NCI-H1694 treated with DMSO at 0.1 percent for 48 hours (cell line): ENCODE measurements around the gene MAN2A1.

Source experiments
- DNase-seq: peaks from one replicate; lab custom pipeline; 2025; lab: John Stamatoyannopoulos, UW

MAN2A1 gene

DNA sequence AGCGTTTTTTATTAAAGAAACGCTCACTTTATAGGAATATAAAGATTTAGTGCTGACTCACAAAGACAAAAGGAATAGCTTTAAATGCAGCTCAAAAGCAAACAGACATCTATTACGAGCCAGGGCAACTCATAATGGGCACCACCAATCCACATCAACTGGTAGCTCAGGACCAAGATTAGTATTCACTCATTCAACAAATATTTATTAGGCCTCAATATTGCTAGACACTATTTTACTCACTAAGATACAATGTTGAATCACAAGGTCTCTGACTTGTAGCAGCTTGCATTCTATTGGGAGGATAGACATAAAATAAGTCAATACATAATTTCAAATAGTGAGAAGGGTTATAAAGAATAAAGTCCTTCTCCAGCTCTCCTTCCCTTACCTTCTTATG is 8.0 kb upstream of the MAN2A1 start:
- no peak for DNase-seq

DNA sequence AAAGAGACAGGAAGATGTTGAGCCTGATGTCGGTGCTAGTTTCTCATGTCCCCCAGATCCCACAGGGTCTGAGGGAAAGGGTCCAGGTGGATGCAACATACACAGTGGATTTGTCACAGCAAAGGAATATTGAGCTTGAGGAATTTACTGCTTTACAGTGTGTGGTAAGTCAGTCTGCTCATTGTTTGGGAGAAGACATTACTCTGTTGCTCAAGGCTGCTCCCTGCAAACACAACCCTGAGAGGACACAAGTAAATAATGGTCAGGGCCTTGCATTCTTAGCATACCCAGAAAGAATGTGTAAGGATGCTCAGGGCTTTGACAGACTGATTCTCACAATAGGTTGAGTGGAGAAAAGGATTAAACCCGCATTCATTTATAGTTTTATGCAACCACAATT is 7.3 kb upstream of the MAN2A1 start:
- DNase-seq, result no peak

DNA sequence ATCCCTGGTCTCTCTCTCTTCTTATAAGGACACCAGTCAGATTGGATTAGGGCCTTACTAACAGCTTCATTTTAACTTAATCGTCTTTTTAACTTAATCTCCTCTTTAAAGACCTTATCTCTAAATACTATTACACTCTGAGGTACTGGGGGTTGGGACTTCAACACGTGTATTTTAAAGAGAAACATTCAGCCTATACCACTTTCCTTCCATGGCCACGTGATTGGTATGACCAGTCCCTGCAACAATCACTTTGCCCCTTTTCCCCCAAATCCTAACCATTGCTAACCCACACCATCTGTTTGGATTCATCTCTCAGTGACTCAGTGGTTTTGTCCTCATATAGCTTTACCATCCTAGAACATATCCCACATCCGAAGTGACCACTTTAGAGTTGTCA is 3.8 kb upstream of the MAN2A1 start:
- no peak for DNase-seq

DNA sequence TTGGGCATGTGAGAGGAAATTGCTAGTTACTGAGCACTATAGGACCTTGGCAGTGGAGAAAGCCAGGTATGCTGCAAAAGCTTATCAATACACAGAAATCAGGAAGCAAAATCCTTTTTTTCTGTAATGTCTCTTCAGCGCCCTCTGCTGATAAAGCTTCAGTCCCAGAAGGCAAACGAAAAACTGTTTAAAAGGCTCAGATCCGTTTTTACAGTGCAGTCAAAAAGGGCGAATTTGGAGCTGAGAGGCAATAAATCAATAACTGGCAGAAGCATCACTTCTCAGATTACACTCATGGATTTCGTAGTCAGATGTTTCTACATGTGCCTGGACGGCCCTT is 1.1 kb upstream of the MAN2A1 start:
- DNase-seq, result peak; percentile 69

DNA sequence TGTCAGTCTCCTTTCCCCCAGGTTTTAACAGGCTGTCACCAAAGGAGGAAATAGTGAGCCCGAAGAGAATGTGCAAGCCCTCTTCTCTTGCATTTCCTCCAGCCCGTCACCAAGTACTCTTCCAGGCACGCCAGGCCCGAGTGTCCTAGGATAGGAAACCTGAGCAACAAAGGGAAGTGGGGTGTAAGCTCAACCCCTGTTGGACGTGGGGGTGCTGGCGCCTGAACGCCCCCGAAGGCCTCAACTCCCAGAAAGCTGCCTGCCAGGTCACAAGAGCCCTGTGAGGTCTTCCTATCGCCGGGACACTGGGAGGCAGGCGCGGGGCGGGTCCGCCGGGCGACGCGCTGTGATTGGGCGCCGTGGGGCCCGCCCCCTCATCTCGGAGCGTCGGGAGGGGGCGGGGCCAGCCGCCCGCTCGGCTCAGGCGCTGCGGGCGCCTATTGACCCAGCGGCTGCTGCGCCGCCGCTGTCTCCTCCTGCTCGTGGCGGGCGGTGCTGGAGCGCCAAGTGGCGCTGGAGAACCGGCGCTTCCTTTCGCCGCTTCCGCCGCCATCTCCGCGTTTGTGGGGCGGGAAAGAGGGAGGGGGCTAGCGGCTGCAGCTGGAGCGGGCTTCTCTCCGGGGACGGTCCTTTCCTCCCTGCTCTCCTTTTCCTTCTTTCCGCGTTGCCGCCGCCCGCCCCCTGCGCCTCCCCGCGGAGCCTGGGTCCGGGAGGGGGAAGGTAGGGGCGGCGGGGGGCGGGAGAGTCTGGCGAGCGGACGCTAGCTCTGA is 572 bp upstream of the MAN2A1 start:
- DNase-seq, result peak; percentile 78

DNA sequence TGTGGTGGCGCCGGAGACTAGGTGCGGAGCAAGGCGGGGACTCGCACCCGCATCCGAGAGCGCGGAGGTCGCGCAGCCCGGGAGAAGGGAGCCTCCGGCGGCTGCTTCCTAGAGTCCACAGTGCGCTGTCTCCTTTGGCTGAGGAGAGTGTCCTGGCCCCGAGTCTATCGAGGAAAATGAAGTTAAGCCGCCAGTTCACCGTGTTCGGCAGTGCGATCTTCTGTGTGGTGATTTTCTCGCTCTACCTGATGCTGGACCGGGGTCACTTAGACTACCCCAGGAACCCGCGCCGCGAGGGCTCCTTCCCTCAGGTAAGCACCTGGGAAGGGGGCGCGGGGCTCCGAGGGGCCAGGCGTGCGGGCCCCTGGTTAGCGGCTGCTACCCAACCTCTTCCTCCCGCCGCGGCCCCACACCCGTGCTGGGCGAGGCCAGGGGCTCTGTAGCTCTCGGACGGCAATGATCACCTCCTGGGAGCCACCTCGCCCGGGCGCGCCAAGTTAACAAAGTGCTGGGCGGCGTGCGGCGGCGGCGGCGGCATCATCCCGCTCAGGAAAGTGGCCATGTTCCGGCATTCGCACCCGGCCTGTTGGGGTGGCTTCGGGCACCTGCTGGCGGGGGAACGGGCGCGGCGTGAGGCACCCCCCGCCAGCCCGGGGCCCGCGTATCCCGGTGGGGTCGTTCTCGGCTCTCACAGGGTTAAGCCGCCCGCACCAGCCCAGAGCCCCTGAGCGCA is 681 bp downstream of the MAN2A1 start:
- peak; percentile 37 for DNase-seq

DNA sequence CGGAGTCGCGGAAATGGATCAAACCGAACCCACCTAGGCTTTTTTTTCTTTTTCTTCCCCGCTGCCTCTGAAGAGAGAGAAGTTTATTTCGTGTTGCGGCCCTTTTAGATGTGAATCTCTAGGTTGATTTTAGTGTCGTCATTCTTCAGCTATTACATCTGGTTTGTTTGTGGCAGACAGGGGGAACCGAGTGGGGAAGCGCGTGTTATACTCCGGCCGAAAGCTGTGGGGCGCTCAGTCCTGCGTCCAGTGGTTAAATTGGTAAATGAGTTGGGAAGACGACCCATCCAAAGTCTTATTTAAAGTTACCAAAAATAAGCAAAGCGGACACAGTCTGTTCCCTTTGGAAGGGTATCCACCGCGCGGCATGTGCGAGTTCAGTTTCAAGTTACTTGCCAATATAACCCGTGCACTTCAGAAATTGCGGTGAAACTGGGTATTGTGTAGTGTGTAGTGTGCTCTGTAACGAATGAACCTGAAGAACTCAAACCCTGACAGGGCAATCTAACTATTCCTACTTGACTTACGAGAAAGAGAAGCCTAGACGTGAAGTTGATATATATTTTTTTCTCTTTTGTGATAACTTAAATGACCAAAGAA is 1.3 kb downstream of the MAN2A1 start:
- DNase-seq, result peak; percentile 37

DNA sequence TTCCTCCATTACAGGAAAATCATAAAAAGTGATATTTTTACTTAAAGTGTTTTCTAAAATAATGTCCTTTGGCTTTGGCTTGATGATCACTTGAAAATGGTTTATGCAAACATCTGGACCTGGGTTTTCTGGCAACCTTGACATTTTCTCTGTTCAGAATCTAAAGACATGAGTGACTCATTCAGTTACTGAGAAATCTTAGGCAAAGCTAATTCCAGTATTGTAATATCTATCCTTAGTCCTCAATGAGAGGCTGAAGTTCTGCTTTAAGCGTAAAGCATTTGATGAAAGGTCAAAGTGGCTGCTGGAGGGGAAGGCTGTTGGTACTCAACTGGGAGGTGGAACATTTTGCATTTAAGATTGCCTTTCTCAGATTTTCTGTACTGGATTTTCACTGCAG is 2.3 kb downstream of the MAN2A1 start:
- DNase-seq, result no peak

DNA sequence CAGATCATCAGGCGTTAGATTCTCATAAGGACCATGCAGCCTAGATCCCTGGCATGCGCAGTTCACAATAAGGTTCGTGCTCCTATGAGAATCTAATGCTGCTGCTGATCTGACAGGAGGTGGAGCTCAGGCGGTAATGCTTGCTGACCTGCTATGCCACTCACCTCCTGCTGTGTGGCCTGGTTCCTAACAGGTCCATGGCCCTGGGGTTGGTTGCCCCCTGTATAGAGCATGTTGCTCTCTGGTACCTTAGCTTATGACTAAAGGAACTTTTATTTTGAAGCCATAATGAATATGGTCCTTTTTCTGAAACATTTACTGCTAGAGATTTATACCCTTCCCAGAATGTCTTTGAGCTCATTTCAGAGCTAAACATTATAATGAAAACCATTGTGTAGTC is 3.1 kb downstream of the MAN2A1 start:
- DNase-seq, result no peak

DNA sequence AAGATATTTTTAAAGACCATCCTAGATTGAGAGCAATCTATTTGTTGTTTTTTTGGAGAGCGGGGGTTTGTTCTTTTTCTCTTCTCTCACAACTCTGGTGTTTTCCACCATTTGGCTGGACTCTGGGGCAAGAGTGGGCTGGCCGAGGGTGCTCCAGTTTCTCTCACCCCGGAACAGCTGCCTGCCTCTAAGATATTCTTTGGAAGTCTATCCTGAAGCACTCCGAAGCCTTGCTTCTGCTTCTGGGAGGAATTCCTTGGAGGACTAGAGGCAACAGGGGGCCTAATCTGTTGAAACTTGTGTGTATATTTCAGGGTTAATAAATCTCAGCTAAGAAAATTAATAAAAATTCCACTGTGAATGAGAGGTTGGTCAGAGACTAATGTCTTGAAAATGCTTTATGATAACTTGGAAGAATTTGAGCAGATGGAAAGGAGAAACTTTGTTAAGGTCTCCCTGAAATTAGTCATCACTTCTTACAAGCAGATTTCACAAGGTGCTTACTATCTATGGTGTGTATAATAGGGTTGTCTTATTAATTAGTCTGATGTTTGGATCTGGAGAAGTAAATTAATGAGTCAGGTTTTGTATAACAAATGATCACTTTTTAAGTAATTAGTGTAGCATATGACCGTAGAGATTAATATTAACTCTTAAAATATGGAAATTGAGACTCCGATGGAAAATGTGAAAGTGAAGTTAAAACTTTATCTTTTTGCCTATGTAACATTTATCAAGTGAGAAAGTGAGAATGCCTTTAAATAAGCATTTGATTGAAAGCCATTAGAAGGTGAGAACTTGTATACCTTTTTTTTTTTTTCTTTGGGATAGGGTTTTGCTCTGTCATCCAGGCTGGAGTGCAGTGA is 4.0 kb downstream of the MAN2A1 start:
- no peak for DNase-seq

DNA sequence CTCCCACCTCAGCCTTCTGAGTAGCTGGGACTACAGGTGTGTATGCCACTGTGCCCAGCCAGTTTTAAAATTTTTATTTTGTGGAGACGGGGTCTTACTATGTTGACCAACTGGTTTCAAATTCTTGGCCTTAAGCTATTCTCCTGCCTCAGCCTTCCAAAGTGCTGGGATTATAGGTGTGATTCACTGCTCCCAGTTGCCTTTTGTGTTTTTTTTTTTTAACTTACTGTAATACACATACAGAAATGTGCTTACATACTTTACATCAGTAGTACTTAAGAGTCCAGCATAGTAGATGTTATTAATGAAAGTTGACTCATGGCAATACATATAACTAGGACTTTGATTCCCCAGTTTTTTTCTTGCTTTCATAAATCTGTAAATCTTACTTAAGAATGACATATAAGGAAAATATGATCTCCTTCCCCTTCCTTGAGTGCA is 4.7 kb downstream of the MAN2A1 start:
- no peak for DNase-seq

DNA sequence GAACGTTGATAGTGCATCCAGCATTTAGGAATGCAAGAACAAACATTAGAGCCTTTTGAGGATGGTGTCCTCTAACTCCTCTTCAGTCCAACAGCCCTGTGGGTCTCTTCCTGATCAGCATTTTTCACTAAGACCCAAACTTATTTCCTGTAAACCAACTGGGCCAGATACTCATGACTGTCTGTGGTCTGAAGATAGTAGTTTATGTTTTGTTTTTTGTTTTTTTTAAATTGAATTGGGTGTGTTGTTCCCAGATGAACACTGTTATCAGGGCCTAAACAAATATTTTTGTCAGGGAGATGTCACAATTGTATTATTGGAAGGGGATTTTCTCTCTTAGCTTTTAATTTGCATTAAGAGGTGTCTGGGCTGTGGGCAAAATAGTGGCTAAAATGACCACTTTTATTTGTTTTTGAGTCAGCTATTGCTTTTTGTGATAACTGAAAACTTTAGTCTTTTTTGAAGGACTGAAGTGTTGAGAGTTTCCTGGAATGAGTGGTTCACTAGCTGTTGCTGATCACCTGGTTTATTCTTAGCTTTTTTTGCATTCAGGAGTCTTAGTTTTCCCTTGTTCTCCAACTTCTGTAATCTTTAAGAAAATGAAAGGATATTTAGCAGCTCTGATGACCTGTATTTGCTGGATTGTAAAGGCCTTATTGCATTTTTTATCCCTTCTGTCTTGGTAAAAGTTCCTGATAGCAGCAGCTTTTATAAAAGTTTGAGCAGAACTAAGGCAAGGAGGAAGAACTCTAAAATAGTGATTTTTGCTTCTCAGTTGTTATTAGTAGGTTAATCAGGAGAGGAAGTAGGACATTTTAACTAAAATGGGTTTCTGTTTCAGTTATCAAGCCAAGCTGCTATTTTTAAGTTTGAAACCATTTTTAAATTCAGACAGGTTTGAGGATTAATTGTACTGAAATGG is 5.5 kb downstream of the MAN2A1 start:
- DNase-seq, result no peak

DNA sequence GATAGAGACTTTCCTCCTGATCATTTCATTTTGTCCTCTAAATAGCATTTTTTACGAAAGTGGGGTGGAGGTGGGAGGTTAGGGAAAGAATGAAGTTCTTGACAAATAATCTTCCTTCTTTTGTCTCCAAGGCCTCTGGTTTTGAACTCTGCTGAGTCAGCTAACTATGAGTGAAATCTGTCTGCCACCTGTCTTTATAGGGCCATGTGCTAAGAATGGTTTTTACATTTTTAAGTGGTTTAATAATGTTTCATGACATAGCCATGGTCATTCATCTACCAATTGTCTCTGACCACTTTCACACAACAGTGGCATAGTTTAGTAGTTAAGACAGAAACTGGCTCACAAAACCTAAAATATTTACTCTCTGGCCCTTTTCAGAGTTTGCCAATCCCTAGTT is 7.6 kb downstream of the MAN2A1 start:
- DNase-seq, result no peak

DNA sequence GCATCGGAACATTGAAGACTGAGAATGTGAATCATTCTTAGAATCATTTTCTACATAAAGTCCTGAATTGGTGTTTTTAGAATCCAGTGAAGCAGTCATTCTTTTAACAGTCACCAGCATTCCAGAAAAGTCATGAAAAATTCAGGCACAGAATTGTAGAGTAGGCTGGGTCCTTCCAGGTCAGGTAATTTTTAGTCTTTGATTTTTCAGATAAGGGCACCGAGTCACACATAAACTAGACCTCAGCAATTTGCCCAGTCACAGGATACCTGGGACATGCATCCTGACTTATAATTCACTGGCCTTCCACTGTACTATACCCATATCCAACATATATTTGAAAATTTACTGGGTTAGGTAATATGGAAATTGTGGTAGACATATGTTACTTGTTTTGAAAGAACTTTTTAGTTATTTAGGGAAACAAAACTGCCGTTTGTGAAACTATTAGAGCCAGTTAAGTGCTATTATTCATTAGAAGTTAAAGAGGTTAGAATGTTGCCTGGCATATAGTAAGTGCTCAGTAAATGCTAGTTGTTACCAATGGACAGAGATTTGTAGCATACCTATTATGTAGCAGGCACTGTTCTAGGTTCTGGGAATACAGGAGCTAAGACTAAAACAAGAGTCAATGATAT is 10.9 kb downstream of the MAN2A1 start:
- no peak for DNase-seq

DNA sequence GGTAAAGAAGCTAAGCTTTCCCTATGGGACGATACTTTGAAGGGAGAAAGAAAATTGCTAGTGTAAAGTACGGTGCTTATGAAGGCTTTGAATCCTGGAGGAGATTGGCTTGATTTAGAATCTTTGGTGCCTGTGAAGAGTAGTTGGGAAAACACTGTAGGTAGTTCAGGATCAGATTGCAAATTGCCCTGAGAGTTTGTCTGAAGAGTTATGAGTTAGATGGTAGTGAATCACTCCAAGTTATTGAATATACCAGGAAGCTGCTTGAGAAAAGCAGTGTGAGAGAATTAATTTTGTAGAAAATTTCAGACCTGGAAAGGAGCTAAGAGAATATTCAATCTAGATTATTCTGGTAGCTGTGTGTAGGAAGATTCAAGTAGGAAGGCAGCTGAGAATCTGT is 11.5 kb downstream of the MAN2A1 start:
- DNase-seq, result no peak

DNA sequence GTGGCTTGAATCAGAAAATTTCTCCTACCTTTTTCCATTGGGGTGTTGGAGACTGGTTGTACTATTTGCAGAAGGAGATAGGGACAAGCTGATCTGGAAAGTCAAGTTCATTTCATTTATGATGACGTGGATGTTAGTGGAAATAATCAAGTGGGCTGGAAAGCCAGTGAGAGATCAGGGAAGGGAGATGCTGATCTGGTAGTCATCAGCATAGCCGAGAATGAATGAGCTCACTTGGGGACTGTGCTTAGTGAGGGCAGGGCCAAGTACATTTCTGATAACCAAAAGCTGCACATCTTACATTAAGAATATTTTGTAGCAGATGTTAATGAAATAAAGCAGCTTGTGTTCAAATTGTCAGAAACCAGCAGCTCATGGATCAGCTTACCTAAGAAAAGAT is 12.1 kb downstream of the MAN2A1 start:
- no peak for DNase-seq

DNA sequence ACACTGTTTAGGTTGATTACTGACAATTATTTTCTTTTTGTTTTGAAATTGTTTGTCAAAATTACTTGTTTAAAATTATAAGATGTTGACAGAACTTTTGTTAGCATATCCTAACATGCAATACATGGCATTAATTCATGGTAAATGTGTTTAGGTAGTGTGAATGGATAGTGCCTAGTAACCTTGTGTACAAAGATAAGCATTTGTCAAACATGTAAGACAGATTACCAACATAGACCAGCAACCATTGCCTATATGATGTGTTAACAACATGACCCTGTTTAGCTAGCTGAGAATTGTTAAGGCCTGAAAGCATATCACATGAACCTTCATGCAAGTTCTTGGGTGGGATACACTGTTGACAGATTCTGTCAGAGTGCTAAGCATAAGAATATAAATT is 13.4 kb downstream of the MAN2A1 start:
- no peak for DNase-seq

DNA sequence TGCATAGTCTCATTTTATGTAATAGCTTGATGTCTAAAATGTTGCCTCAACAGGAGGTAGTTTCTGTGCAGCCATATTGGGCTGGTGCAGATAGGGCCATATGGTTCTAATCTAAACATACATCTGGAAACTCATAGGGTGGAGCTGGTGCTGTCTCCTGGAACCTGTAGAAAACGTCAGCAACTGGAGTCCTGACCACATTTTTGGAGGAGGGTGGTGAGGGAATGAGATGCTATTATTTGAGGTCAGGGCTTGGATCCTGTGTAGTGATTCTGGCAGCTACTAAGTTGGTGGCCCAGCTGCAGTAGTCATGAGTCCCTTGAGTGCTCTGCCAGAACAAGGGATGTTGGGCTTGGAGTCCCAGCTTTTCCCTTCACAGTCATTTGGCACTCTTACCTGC is 14.1 kb downstream of the MAN2A1 start:
- no peak for DNase-seq

DNA sequence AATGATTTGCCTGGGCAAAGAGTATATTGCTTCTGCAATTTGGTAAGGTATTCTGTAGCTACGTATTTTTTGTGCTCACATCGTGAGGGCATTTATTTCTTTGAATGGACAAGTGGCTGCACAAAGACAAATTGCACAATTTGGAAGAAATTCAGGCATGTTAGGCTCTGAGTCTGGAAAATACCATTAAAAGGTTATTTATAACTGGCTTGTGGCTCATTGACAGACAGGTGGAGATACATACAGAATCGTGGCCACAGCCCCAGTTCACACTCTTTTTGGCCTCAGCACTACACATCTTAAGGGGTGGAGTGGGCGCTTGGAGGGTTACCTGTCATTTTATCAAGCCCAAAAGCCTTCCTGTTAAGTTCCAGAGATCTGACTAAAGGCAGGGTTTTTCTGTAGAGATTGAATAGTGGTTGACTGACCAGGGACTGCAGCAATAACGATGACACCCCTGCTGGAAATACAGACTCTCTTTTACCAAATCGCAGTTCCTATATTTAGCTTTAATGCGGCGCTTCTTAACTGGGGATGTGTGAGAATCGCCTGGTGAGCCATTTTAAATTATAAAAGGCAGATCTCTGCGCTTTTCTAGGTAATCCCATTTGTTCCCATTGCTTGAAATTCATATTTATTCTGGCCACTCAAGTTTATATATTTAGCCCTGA is 14.7 kb downstream of the MAN2A1 start:
- DNase-seq, result no peak

DNA sequence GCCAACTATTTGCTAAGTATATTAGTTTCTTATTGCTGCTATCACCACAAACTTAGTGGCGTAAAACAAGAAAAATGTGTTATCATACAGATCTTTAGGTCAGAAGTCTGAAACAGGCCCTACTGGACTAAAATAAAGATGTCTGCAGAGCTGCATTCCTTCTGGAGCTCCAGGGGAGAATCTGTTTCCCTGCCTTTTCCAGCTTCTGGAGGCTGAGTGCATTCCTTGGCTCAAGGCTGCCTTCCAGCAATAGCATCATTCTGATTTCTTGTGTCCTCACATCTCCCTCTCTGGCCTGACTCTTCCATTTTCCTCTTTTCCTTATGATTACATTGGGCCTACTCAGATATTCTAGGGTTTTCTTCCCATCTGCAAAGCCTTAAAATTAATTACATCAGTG is 15.9 kb downstream of the MAN2A1 start:
- DNase-seq, result no peak
